ENCODE data around the gene BCL2L15.

BCL2L15 gene

DNA sequence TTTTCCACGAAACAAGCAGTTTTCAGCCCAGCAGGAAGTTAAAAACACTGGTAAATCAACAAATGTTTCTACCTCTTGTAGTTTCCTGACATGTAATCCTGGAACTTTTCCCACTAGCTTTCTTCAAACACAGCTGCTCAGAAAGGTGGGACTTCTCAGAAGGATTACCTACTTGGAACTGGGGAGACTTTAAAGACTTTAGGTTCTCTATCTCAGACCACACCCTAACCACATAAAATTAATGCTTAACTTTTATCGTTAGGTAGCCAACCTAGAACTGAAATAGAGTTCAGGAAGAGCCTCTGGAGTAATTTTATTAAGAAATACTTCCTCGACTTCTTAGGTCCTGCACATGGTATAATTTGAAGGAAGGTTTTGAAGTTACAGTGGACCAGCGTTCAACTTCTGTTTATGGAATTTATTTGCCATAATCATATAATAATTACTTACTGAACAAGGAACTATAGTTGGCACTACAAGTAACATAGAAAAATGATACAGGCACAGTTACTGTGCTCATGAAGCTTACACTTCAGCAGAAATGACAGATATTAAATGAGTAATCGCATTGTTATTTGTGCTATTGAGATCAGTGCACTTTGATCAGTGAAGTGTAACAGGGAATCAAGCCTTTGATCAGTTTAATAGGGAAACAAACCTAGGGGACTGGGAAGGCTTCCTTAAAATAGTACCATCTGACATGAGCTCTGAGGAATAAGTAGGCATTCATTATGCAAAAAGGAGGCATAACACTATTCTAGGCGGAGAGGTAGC is at the start of gene BCL2L15:
BCL2L15 (minus strand) TSS at position 180 of the 774 bp plus-strand sequence. CDS start 206 bp downstream, outside the sequence.
- no peak for DNase-seq

DNA sequence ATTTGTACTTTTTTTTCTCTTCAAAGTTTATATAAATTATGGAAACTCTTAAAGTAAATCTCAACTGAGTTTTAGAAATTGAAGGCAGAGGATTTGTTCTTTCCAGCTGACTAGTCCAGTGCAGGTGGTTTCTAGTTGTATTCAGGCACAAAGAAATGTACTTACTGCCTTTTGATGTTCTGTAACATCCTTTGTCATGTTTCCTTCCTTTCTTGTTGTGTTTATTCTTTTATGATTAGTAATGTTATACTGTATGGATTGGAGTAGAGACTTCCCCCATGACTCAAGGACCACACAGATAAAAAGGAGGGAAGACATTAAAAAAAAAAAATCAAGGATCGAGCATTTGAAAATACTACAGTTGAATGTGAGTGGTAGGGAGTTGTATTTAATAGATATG is 49.8 kb upstream of the BCL2L15 start:
- no peak for DNase-seq

DNA sequence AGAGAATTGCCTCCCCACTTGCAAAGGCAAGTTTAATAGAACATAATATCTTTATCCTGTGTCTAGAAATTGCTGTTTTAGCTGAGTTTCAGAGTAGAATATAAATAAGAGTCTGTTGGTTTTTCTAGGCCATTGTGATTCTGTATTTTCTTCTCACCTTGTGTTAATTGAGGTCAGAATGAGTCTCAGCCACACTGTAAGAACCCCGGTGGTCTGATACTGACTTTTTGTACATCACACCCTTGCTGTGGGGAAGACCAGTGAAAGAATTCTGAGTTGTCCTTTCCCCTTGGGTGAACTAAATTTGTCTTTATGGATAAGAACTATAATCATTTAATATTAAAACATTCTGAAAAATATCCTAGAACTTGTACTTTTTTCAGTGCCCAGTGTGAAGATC is 48.6 kb upstream of the BCL2L15 start:
- DNase-seq = no peak

DNA sequence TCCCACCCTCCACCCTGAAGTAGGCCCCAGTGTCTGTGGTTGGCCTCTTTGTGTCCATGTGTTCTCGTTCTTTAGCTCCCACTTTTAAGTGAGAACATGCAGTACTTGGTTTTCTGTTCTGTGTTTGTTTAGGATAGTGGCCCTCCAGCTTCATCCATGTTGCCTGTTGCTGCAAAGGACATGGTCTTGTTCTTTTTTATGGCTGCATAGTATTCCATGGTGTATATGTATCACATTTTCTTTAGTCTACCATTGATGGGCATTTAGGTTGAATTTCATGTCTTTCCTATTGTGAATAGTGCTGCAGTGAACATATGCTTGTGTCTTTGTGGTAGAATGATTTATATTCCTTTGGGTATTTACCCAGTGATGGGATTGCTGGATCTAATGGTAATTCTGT is 47.8 kb upstream of the BCL2L15 start:
- no peak for DNase-seq

DNA sequence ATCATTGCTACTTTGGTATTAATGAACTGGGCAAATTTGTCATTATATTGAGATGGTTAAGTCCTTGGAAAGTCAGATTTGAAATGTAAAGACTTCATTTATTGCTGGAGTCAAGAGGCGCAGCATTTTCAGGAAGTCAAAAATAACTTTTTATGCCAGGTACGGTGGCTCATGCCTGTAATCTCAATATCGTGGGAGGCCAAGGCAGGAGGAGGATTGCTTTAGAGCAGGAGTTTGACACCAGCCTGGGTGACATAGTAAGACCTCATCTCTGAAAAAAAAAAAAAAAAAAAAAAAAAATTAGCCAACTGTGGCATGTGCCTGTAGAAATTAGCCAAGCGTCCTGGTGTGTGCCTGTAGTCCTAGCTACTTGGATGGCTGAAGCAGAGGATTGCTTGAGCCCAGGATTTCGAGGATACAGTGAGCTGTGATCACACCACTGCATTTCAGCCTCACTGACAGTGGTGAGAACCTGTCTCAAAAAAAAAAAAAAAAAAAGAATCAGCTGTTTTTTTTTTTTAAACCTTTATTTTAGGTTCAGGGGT is 47.2 kb upstream of the BCL2L15 start:
- no peak for DNase-seq

DNA sequence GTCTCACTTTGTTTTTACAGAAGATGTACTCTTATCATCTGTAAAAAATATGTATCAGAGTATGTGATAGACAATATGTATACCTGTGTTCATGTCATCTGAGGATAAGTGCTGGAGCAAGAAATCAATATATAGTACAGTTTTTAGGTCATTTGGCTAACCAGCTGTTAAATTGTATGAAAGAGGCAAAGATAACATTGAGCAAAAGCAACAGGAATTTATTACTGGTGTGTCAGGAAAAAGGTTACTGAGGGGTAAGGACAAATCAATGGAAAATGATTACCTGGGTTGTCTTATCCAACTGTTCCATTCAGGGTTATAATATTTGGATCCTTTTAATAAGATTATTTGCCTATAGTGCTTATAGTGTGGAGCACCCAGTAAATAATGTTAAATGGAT is 46.6 kb upstream of the BCL2L15 start:
- DNase-seq = no peak

DNA sequence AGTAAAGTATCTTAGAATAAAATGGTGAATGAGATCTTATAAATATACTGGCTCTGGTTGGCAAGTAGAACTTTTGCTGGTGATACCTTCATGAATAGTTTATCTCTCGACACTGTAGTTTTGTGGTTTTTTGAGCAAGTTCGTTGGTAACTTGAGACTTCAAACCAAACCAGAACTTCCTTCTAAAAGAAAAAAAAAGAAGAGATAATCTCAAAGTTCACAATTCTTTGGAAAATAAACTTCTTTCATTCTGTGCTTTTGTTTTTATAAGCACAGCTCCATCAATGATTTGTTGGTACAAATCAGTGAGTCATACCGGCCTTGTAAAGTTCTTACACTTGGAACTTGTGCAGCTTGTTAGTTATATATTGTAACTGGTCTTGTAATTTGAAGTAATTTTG is 44.1 kb upstream of the BCL2L15 start:
- DNase-seq = no peak

DNA sequence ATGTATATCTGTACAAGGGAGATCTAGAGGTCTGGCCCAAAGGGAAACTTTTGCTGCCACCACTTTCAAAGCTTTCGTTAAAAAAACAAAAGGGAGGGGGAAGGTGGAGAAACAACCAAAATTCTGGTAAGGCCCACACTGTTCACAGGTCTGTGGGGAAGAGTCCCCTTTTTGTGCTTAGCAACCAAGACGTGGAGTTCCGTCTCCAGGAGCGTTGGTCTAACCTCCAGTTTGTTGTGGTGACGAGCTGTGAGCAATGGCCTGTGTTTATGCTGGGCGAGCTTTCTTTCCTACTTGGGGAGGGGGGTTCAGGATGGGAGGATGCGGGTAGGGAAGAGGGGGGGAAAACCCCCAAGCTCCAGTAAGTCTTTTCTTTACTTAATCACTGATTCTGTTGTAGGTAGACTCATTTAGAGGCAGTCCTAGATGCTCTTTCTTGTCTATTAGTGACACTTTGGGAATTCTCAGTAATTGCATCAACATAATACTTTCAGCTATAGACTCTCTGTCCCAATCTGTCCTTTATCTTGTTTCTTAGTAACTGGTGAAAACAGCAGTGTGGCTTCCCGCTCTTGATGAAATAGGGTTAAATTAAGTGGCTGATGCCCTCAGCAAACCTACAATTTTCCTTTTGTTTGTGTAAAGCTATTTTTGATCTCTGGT is 43.2 kb upstream of the BCL2L15 start:
- DNase-seq = peak; percentile 18

DNA sequence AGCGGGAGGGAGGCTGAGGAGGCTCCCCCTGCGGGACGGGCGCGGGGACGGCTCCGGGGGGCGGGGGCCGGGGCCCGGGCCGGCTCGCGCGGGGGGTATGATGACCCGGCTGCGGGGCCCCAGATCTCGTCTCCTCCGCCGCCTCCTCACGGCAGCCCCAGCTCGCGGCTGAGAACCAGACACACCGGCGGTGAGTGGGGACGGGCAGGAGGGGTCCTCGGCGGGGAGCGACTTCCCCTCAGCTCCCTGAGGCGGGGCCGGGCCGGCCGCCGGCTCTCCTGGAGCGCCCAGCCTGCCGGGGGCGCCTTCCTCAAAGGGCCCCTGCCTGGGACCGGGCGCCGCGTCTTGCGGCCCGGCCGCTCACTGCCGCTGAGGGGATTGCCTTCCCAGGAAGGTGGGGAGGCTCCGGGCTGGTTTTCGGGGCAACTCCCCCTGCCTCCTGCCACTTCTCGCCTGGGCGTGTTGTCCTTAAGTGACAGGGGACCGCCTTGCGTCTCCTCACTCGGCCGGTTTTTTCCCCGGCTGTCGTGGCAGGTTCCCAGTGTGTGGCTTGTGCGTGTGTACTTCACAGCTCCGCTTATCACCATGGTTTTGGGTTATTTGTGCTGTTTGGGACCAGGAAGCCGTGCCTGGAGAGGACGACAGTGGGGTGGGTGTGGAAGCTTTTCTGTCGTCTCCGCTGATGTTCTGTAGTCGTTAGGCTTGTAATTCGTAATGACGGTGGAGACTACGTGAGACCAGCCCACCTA is 42.5 kb upstream of the BCL2L15 start:
- peak; percentile 59 for DNase-seq

DNA sequence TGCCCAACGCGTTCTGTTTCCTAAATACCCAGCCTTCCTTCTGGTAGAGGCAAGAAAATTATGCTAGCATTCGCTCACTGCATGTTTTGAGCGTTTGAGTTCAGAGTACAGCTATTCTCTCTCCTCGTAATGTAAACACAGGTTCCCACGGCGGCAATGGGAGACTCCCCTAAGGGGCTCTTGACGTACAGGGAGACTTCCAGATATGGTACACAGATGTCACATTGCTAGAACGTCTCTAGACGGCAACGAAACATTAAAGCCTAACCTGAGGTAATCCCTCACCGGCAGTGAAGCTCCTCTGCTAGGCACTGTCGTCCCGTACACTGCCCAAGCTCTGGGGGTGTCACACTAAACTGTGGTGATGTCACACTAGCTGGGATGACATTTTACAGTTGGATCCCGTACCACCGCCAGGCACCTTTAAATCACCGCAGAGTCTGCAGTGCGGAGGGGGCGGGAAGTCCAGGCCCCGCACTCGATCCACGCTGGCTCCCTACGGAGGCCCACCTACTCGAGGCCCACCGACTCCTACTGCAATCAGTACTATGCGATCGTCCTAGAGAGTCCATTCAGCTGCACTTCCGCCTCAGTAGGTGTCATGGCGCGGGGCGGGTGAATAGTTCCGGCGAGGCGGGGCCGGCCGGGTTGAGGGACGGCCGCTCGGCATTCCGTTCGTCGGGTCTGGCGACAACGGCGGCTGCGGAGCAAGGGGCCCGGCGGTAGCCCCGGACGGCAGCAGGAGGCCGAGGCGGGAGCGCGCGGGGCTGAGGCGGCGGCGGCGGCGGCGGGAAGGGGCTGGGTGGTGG is 41.8 kb upstream of the BCL2L15 start, which contains the start of gene HIPK1:
HIPK1 (plus strand) TSS at position 384 of the 809 bp plus-strand sequence.
- peak; percentile 93 for DNase-seq

DNA sequence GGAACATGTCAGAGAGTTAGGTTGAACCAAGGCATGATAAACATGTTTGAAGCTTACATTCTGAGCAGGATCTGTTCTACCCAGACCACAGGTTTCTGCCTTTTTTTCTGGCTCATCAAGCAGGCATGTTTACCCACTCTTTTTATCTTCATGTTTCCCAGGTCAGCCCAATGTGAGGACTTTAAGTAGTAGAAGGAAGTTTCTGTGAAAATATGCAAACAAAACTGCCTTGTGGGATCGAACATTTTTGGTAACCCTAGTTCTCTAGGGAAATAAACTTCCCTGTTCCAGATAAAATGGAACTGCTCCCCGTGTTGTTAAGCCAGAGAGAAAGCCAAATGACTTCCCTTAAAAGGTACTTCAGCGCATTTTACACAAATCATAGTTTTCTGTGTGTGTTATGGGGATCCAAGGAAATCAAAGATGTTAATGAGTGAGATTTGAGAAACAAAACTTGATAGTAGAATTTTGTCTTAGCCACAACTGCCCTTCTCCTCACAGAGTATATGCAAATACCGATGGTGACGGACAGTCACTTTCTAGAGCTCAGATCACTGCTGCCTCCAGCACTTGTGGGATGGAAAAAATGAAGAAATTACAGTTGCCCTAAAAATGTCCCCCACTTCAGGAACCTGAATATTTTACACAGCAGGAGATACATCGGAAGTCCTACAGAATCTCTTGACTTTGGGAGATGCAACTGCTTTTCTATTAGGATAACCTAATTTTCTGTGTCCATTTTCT is 41.0 kb upstream of the BCL2L15 start:
- DNase-seq = no peak

DNA sequence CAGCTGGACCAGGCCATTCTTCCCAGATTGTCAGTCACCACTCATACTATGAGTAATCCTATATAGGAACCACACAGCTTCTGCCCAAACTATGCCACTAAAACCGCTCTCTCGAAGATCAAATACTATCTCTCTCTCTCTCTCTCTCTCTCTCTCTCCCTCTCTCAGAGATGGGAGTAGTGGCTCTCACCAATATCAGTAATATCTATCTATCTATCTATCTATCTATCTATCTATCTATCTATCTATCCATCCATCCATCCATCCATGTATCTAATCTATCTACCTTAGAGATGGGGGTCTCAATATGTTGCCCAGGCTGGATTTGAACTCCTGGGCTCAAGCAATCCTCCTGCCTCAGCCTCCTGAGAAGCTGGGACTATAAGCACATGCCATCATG is 37.1 kb upstream of the BCL2L15 start:
- DNase-seq = no peak

DNA sequence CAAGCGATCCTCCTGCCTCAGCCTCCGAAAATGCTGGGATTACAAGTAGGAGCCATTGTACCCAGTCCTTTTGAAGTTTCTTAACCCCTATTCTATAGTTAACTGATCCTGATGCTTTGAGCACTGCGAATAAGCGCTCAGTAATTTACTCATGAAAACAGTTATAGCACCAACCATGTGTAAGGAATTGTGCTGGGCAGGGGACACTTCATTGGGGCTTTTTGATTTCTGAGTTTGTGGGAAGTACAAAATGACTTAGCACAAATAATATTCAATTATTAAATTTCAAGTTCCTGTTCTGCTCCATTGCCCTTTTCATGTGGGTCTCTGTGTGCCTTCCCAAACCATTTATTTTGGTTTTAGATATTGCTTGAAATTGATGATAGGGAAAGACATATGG is 35.6 kb upstream of the BCL2L15 start:
- DNase-seq = no peak

DNA sequence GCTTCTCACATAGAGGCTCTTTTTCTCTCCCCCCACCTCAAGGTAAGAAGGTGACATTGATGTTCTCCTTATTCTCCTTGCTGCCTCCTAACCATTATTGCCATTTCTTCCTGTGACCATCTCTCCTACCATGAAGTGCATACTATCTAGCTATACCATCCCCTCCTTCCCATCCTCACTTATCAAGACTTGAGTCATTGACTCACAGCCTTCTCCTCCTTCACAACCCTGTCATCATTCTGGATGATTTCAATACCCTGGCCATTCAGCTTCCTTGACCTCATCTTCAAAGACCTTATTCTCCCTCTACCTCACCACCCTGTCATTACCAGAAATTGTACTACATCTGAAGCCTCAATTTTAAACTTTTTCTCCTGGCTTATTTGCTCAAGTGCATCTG is 30.9 kb upstream of the BCL2L15 start:
- no peak for DNase-seq

DNA sequence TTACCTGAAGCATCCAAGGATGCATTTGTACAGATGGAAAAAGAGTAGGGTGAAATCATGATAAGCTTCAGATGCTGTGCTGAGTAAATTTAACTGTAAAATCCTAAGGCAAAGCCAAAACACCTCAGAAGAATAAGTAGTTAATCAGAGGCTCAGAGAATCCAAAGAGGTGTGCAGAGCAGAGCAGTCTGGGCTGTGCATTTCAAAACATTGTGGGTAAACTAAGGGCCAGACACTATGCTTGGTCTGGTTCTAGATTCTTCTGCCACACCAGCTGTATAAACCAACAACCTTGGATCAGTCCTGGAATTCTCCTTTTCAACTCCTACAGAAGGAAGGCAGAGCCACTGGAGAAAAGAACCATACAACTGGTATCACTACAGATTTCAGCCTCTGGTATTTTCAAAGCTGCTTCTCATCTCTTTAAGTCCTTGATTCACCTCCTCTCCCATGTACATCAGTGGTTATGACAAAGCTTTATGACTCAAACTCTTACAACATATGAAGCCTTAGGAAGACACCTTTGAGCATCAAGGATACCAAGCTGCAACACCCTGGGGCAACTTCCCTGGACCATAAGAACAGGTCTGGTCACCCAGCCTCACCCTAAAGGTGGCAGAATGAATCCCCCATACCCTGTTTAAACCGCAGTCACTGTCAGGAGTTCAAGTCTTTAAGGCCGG is 30.2 kb upstream of the BCL2L15 start:
- no peak for DNase-seq

DNA sequence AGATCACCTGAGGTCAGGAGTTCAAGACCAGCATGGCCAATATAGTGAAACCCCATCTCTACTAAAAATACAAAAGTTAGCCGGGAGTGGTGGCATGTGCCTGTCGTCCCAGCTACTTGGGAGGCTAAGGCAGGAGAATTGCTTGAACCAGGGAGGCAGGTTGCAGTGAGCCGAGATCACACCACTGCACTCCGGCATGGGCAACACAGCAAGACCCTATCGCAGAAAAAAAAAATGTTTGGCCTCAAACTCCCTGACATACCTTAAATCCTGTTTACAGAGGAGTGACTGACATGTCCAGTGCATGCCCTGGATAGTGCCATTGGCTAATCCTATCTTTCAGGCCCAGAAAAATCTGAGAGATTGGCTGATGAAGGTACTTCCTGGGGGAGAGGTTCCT is 29.6 kb upstream of the BCL2L15 start:
- DNase-seq = no peak

DNA sequence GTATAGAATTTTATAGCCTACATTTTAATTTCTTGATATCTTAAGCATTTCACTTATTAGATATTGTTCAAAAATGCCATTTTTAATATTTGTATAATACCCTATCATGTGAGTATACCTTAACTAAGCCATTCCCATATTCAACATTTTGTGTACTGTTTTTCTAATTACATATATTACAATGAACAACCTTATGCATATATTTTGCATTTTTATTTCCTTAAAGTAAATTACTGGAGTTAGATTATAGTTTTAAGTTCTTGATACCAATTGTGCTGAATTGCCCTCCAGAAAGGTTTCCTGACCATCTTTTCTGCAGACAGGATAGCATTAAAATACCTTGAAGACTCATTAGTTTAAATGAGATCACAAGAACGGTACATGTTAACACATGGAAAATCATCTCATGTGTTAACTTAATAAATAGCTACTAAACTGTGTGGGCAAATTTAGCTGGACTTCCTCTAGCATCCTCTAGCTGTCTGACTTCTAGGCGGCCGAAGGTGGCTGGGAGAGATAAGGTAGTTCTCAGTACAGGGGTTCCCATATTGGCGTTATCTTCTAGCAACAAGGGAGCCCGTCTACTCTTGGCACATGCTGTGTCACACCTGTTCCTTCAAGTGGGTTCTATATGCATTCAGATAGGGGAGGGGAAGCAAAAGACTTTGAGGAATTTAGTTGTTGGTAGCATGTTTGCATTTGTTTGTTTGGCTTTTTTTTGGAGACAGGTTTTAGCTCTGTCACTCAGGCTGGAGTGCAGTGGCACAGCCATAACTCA is 26.7 kb upstream of the BCL2L15 start:
- DNase-seq = no peak

DNA sequence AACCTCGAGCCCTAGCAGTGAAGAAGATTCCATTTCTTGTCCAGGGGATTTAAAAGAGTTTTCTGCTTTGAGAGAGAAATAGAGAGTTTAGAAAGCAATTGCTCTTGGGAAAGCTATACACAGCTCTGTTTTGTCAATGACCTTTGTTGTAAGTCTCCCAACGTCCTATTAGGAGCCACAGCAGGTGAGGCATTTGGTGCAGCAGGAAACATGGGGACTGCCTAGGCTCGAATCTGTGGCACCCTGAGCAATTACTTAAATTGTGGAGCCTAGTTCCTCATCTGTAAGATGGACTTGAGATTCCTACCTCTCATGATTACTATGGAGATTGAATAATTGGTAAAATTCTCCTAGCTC is 25.9 kb upstream of the BCL2L15 start:
- DNase-seq = no peak

DNA sequence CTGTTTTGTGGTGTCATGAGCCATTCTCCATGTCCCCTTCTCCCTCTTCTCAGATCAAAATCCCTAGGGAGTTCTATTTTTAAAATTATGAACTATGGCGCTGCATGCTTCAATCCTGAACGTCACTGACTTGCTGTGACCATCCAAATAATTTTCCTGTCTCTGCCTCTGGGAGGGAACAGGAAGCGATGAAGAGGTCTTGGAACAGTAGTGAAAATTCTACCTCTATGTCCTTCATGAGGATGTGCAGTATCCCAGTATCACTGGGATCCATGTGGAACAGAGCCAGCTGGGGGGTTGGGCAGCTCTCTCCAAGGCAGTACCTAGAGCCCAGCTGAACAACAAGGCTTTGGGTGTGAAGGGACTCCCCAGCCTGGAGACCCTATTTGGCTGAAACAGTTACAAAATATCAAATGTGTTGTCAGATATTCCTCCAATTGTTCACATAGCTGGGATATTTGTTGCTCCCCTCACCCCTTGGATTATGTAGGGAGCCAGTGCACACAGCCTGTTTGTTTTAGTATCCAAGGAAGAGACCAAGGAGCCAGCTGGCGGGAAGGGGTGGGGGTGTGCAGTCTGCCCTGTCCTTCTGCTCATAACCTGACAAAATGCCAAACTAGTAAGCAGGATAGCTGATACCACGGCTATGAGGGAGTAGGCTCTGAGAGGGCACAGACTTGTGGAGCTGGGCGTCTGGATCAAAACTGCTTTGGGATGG is 25.4 kb upstream of the BCL2L15 start:
- DNase-seq = peak; percentile 39

DNA sequence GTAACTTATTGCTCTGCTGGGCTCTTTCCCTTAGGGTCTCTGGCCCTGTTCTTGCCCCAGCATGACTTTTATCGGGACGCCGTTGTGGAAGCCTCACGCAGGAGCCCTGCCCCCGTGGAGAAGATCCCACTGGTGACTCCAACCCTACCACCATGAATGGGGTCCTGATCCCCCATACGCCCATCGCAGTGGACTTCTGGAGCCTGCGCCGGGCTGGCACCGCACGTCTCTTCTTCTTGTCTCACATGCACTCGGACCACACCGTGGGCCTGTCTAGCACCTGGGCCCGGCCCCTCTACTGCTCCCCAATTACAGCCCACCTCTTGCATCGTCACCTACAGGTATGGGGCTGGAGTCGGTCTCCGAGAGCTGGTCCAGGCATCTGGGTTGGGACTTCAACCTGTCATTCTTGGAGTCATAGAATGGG is 18.1 kb upstream of the BCL2L15 start:
- peak; percentile 59 for DNase-seq
